ENCODE data around the gene ABLIM2.

ABLIM2 gene

DNA sequence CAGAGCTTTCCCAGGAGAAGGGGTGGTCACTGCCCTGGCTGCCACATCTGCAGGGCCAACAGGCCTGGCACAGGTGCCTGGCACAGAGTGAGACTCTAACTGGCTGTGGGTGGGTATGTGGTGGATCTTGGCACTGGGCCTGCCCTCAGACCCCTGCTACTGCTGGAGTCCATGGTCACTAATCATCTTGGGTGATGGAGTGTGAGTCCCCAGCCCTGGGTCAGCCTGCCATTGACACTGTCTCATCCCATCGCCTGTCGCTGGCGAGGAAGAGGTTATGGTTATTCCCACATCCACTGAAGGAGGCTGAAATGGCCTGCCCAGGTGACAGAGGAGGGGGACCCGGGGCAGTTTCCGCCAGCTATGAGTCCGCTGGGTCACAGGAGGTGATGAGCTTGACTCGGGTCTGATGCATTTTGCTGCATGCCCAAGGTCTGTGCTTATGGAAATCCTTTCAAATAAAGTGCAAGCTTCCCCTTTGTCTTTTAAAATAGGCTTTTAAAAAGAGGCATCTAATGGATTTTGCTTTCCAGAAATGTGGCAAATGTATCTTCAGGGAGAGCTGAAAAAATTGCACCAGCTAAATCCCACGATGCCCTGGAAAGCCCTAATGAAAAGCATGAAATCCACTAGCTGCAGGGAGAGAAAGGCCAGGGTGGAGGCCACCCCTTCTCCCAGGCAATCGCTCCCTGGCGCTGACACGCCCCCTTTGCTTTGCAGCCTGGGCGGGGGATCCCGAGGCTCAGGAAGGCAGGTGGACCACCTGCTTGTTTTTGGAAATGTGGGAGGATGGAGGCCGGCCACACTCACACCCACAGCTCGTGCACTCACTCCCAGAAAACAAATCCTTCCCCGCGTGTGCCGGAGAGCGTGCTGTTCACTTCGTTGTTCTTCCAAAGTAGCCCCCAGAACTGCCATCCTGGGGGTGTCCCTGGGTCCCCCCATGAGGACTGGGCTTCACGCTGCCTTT lies 54.9 kb downstream of the ABLIM2 start:
- DNase-seq (ENCODE audit: low spot score) = no peak
- Mint-ChIP-seq H3K4me1 (ENCODE audit: low read depth) (no peaks in the 10 kb centered on the region), H3K4me3 (no peak overlapping the region), H3K27me3 (ENCODE audit: low read depth) (no peaks in the 10 kb centered on the region), H3K9me3 (no peaks in the 10 kb centered on the region), H3K27ac (no peak overlapping the region), H3K36me3 (ENCODE audit: low read depth) (no peaks in the 10 kb centered on the region)

DNA sequence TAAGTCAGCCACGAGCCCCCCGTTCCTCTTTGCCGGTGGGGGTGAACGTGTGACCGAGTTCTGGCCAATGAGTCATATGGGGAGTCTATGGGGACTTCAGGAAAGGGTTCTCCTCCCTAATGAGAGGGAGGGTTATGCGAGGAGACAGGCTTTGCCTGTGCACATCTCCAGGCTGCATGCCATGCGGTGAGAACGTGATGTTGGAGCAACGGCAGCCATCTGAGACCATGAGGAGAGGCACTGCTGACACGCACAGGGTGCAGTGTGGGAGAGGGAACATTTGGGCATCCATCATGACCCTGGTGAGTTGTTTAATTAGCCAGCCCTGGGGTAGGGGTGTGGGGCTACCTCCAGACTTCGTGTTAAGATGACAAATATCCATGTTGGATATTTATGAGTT lies 55.8 kb downstream of the ABLIM2 start:
- DNase-seq (ENCODE audit: low spot score) = no peak
- Mint-ChIP-seq H3K4me1 (ENCODE audit: low read depth) (no peaks in the 10 kb centered on the region), H3K36me3 (ENCODE audit: low read depth) (no peaks in the 10 kb centered on the region), H3K9me3 (no peaks in the 10 kb centered on the region), H3K27me3 (ENCODE audit: low read depth) (no peaks in the 10 kb centered on the region), H3K27ac (no peak overlapping the region), H3K4me3 (no peak overlapping the region)

DNA sequence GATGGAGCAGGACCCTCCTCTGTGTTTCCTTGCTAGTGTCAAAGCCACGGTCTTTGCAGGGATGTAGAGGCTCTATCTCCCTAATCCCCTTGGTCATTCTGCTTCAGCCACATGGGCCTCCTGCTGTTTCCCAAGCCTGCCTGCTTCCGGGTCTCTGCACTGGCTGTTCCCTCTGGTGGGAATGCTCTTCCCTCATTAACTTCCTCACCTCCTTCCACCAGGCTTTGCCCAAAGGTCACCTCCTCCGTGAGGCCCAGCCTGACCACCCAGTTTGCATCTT lies 56.6 kb downstream of the ABLIM2 start:
- no peak overlapping the region for H3K27ac Mint-ChIP-seq
- H3K27me3 Mint-ChIP-seq (ENCODE audit: low read depth) = no peaks in the 10 kb centered on the region
- no peaks in the 10 kb centered on the region for H3K9me3 Mint-ChIP-seq

DNA sequence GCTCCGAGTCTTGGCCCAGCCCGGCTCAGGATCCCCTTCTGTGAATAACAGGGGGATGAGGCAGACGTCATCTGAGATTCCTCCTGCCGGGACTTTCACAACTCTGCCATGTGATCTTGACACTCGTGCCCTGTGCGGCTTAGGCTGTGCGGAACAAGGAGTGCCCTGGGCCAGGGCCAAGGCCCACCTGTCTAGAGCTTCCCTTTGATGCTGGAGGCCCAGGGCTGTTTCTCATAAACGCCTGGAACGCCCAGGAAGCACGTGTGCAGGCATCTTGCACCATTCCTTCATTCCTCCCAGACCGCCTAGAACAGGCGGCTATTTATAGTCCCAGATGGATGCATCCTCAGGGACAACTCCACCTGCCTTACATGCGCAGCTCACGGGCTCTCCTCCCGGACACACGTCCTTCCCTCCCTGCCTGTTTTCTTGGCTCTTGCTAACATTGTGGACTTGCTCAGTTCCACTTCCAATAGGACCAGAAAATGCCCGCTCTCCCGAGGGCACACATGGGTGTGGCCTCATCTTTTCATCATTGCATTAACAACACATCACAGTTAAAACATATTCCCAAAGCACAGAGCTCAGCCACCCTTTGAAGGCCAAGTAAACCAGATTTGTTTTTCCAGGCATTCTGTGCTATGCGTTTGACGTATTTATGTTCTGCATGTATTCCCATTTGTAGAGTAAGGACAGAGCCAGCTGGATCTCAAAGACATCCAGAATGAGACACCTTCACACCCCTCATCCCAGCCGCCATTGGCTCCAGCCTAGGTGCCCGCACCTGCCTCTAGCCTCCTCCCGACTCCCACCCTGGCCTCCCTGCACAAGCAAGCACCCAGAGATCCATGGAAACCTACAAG lies 57.2 kb downstream of the ABLIM2 start:
- no peak overlapping the region for H3K27ac Mint-ChIP-seq
- no peaks in the 10 kb centered on the region for H3K36me3 Mint-ChIP-seq (ENCODE audit: low read depth)
- no peak for DNase-seq (ENCODE audit: low spot score)
- H3K4me3 Mint-ChIP-seq = no peak overlapping the region
- H3K27me3 Mint-ChIP-seq (ENCODE audit: low read depth) = no peaks in the 10 kb centered on the region
- H3K9me3 Mint-ChIP-seq = no peaks in the 10 kb centered on the region
- H3K4me1 Mint-ChIP-seq (ENCODE audit: low read depth) = no peaks in the 10 kb centered on the region

More for the DNA sequence above, 56.6 kb downstream of the ABLIM2 start:
- no peak for DNase-seq (ENCODE audit: low spot score)
- Mint-ChIP-seq H3K4me1 (ENCODE audit: low read depth) (no peaks in the 10 kb centered on the region), H3K4me3 (no peak overlapping the region), H3K36me3 (ENCODE audit: low read depth) (no peaks in the 10 kb centered on the region)

DNA sequence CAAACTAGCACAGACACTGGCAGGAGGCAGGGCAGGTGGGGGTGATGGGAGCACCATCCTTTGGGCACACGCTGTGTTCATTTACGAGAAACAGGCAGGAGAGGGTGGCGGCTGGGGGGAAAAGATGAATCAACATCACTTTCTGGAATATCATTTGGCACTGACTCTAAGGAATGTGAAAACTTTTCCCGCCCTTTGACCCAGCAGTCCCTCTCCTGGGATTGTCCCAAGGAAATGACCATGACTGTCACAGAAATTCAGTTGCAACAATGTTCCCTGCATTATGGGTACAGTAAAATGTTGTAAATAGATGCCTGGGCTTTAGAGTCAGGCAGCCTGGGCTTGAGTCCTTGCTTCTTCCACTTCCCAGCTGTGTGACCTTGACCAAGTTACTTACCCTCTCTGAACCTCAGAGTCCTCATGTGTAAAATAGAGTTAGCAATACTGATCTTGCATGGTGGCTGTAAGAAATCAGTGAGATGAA lies 58.6 kb downstream of the ABLIM2 start:
- H3K9me3 Mint-ChIP-seq = peaks cover 1% of the 10 kb centered on the region
- H3K36me3 Mint-ChIP-seq (ENCODE audit: low read depth) = no peaks in the 10 kb centered on the region
- no peak overlapping the region for H3K27ac Mint-ChIP-seq
- no peaks in the 10 kb centered on the region for H3K4me1 Mint-ChIP-seq (ENCODE audit: low read depth)
- no peak overlapping the region for H3K4me3 Mint-ChIP-seq
- H3K27me3 Mint-ChIP-seq (ENCODE audit: low read depth) = no peaks in the 10 kb centered on the region
- DNase-seq (ENCODE audit: low spot score) = no peak

GRCh38 chr4:8098506-8098905 lies 60.1 kb downstream of the ABLIM2 start:
- H3K27me3 Mint-ChIP-seq (ENCODE audit: low read depth) = no peaks in the 10 kb centered on the region
- no peak for DNase-seq (ENCODE audit: low spot score)
- no peaks in the 10 kb centered on the region for H3K4me1 Mint-ChIP-seq (ENCODE audit: low read depth)
- no peak overlapping the region for H3K27ac Mint-ChIP-seq
- peaks cover 14% of the 10 kb centered on the region for H3K9me3 Mint-ChIP-seq
- no peaks in the 10 kb centered on the region for H3K36me3 Mint-ChIP-seq (ENCODE audit: low read depth)
- H3K4me3 Mint-ChIP-seq = no peak overlapping the region

GRCh38 chr4:8097721-8098345 lies 60.8 kb downstream of the ABLIM2 start:
- Mint-ChIP-seq H3K27ac (no peak overlapping the region), H3K4me3 (no peak overlapping the region)
- no peak for DNase-seq (ENCODE audit: low spot score)

GRCh38 chr4:8097141-8097541 lies 61.5 kb downstream of the ABLIM2 start:
- peaks cover 18% of the 10 kb centered on the region for H3K9me3 Mint-ChIP-seq
- H3K4me3 Mint-ChIP-seq = no peak overlapping the region
- H3K27ac Mint-ChIP-seq = no peak overlapping the region
- no peaks in the 10 kb centered on the region for H3K27me3 Mint-ChIP-seq (ENCODE audit: low read depth)
- H3K4me1 Mint-ChIP-seq (ENCODE audit: low read depth) = no peaks in the 10 kb centered on the region
- DNase-seq (ENCODE audit: low spot score) = no peak
- H3K36me3 Mint-ChIP-seq (ENCODE audit: low read depth) = no peaks in the 10 kb centered on the region

More at GRCh38 chr4:8097721-8098345, 60.8 kb downstream of the ABLIM2 start:
- H3K4me1 Mint-ChIP-seq (ENCODE audit: low read depth) = no peaks in the 10 kb centered on the region
- H3K27me3 Mint-ChIP-seq (ENCODE audit: low read depth) = no peaks in the 10 kb centered on the region
- no peaks in the 10 kb centered on the region for H3K36me3 Mint-ChIP-seq (ENCODE audit: low read depth)
- H3K9me3 Mint-ChIP-seq = peaks cover 18% of the 10 kb centered on the region

GRCh38 chr4:8096690-8097061 lies 61.9 kb downstream of the ABLIM2 start:
- no peak overlapping the region for H3K27ac Mint-ChIP-seq
- no peak for DNase-seq (ENCODE audit: low spot score)
- H3K4me1 Mint-ChIP-seq (ENCODE audit: low read depth) = no peaks in the 10 kb centered on the region
- H3K9me3 Mint-ChIP-seq = peaks cover 18% of the 10 kb centered on the region
- no peaks in the 10 kb centered on the region for H3K36me3 Mint-ChIP-seq (ENCODE audit: low read depth)
- H3K4me3 Mint-ChIP-seq = no peak overlapping the region
- no peaks in the 10 kb centered on the region for H3K27me3 Mint-ChIP-seq (ENCODE audit: low read depth)

GRCh38 chr4:8095956-8096689 lies 62.5 kb downstream of the ABLIM2 start:
- no peaks in the 10 kb centered on the region for H3K4me1 Mint-ChIP-seq (ENCODE audit: low read depth)
- H3K9me3 Mint-ChIP-seq = peaks cover 18% of the 10 kb centered on the region
- H3K27me3 Mint-ChIP-seq (ENCODE audit: low read depth) = no peaks in the 10 kb centered on the region
- H3K4me3 Mint-ChIP-seq = no peak overlapping the region
- DNase-seq (ENCODE audit: low spot score) = no peak
- H3K36me3 Mint-ChIP-seq (ENCODE audit: low read depth) = no peaks in the 10 kb centered on the region
- no peak overlapping the region for H3K27ac Mint-ChIP-seq

DNA sequence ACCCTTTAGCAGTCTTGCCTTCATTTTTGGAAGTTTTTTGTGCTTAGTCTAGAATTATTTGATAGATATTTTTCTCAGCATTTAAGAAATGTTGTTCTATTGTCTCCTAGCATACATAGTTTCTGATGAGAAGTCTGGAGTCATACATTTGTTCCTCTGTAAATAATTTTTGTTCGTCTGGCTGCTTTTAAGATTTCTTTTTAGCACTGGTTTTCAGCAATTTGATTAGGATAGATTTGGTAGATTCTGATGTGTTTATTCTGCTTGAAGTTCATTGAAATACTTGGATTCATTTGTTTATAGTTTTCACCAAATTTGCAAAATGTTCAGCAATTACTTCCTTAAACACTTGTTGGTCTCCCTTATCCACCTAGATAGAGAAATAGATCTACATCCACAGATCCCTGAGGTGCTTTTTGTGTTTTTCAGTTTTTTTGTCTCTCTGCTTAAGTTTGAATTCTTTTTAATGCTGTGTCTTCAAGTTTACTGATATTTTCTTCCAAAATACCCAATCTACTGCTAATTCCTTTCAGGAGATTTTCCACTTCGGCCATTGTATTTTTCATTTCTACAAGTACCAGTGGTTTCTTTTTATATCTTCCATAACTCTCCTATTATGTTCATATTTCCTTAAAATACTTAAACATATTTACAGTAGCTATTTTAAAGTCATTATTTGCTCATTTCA lies 64.9 kb downstream of the ABLIM2 start:
- no peaks in the 10 kb centered on the region for H3K4me1 Mint-ChIP-seq (ENCODE audit: low read depth)
- H3K36me3 Mint-ChIP-seq (ENCODE audit: low read depth) = no peaks in the 10 kb centered on the region
- peaks cover 18% of the 10 kb centered on the region for H3K9me3 Mint-ChIP-seq
- H3K27ac Mint-ChIP-seq = no peak overlapping the region
- no peak for DNase-seq (ENCODE audit: low spot score)
- no peaks in the 10 kb centered on the region for H3K27me3 Mint-ChIP-seq (ENCODE audit: low read depth)
- H3K4me3 Mint-ChIP-seq = no peak overlapping the region

DNA sequence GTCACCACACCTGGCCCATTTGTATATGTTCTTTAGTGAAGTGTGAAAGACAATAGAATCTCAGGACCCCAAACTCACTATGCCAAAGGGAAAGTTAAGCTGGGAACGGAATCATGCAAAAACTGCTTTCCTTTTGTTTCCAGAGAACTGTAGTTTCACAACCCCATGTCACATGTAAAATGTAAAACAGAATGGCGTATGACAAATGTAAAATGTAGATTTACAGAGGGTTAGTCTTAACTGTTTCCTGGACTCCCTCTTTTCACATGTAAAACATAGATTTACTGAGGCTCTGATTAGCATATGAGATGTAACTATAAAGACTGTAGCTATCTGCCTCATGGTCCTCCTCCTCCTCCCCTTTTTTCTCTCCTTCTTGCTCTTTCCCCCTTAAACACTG lies 66.3 kb downstream of the ABLIM2 start:
- no peak for DNase-seq (ENCODE audit: low spot score)

GRCh38 chr4:8090744-8091301 lies 67.8 kb downstream of the ABLIM2 start:
- Mint-ChIP-seq H3K36me3 (ENCODE audit: low read depth) (no peaks in the 10 kb centered on the region), H3K27me3 (ENCODE audit: low read depth) (no peaks in the 10 kb centered on the region), H3K4me1 (ENCODE audit: low read depth) (no peaks in the 10 kb centered on the region), H3K4me3 (no peak overlapping the region), H3K9me3 (peaks cover 18% of the 10 kb centered on the region), H3K27ac (no peak overlapping the region)
- no peak for DNase-seq (ENCODE audit: low spot score)

More for the DNA sequence above, 66.3 kb downstream of the ABLIM2 start:
- peaks cover 18% of the 10 kb centered on the region for H3K9me3 Mint-ChIP-seq
- H3K27me3 Mint-ChIP-seq (ENCODE audit: low read depth) = no peaks in the 10 kb centered on the region
- H3K36me3 Mint-ChIP-seq (ENCODE audit: low read depth) = no peaks in the 10 kb centered on the region
- no peak overlapping the region for H3K4me3 Mint-ChIP-seq
- no peak overlapping the region for H3K27ac Mint-ChIP-seq
- no peaks in the 10 kb centered on the region for H3K4me1 Mint-ChIP-seq (ENCODE audit: low read depth)

Data from T-helper 2 cell treated with Interferon-gamma antibody and Interleukin-4, amounts not matched to agents 5 μg/mL and 100 μg/mL, for 36 hours (primary cell).